AG10803 (cell line): ENCODE data around the gene FAM240B.

Experiments used
- DNase-seq: peaks from one replicate; pipeline ENCODE4 v3.0.0; 2010; ENCODE audit warnings: low read depth
- H3K4me3 ChIP-seq: 2 replicates; pipeline ENCODE4 v1.5.1; 2011; ENCODE audit warnings: mild to moderate bottlenecking, low read length, control low read depth
- CTCF ChIP-seq: conservative IDR thresholded peaks from 2 replicates; pipeline ENCODE4 v1.5.1; 2011; ENCODE audit warnings: mild to moderate bottlenecking, low read length, control low read depth, inconsistent platforms

FAM240B gene

GRCh38 chr9:38747067-38747466, 27.1 kb upstream of the FAM240B start:
- DNase-seq, result no peak
- H3K4me3 ChIP-seq, result no peak overlapping the region
- TF ChIP-seq CTCF, result no peak

GRCh38 chr9:38746303-38746702, 26.4 kb upstream of the FAM240B start:
- no peak for TF ChIP-seq CTCF
- H3K4me3 ChIP-seq, result no peak overlapping the region
- no peak for DNase-seq

- TF ChIP-seq CTCF, result no peak
- no peak overlapping the region for H3K4me3 ChIP-seq
- DNase-seq, result no peak
Observed at GRCh38 chr9:38744484-38744883, 24.6 kb upstream of the FAM240B start.

GRCh38 chr9:38737246-38737645, 17.3 kb upstream of the FAM240B start:
- H3K4me3 ChIP-seq, result no peak overlapping the region
- no peak for TF ChIP-seq CTCF
- no peak for DNase-seq

GRCh38 chr9:38734831-38735230, 14.9 kb upstream of the FAM240B start:
- no peak overlapping the region for H3K4me3 ChIP-seq
- TF ChIP-seq CTCF, result no peak
- no peak for DNase-seq

- H3K4me3 ChIP-seq, result no peak overlapping the region
- TF ChIP-seq CTCF, result no peak
- no peak for DNase-seq
Observed at GRCh38 chr9:38733503-38733902, 13.6 kb upstream of the FAM240B start.

GRCh38 chr9:38732885-38733284, 13.0 kb upstream of the FAM240B start:
- TF ChIP-seq CTCF, result no peak
- H3K4me3 ChIP-seq, result no peak overlapping the region
- DNase-seq, result no peak
